Epithelial cell of esophagus (primary cell): ENCODE measurements around the gene ZCCHC14.

Source experiments
- DNase-seq: peaks from one replicate; pipeline ENCODE4 v3.0.0; 2010; ENCODE audit warnings: low read depth
- H3K4me3 ChIP-seq: 2 replicates; pipeline ENCODE4 v1.5.1; 2011; ENCODE audit warnings: mild to moderate bottlenecking, low read length, control low read depth
- CTCF ChIP-seq: IDR thresholded peaks from 2 replicates; pipeline ENCODE4 v1.5.1; 2011; ENCODE audit warnings: low read depth, mild to moderate bottlenecking, low read length, control low read depth, inconsistent platforms; ENCODE audit not compliant: insufficient read depth; ENCODE audit errors: missing control alignments

ZCCHC14 gene

GRCh38 chr16:87371261-87371866, 121.5 kb downstream of the ZCCHC14 start:
- DNase-seq = no peak
- no peak for TF ChIP-seq CTCF
- H3K4me3 ChIP-seq = no peak overlapping the region

GRCh38 chr16:87369796-87370719, 122.8 kb downstream of the ZCCHC14 start:
- H3K4me3 ChIP-seq = no peak overlapping the region
- no peak for TF ChIP-seq CTCF
- DNase-seq = no peak

- DNase-seq = no peak
- no peak overlapping the region for H3K4me3 ChIP-seq
- no peak for TF ChIP-seq CTCF
Measured at GRCh38 chr16:87369117-87369765, 123.6 kb downstream of the ZCCHC14 start.

GRCh38 chr16:87368029-87368770, 124.6 kb downstream of the ZCCHC14 start:
- no peak for DNase-seq
- H3K4me3 ChIP-seq = no peak overlapping the region
- no peak for TF ChIP-seq CTCF

GRCh38 chr16:87367529-87367928, 125.3 kb downstream of the ZCCHC14 start:
- H3K4me3 ChIP-seq = no peak overlapping the region
- no peak for DNase-seq
- no peak for TF ChIP-seq CTCF

- TF ChIP-seq CTCF = no peak
- H3K4me3 ChIP-seq = no peak overlapping the region
- DNase-seq = no peak
Measured at GRCh38 chr16:87366930-87367329, 125.9 kb downstream of the ZCCHC14 start.
